Psoas muscle (tissue), 8 donors: Measurements from ENCODE around the gene EIF2S3. TPM values are rescaled to one million over a fixed set of nuclear protein-coding genes. Genes with fewer than 3 reads are reported as not detected.

ENCODE experiments used
- ATAC-seq, 4 donors: fragments of 200-7000 bp; cut with Tn5 transposase; one replicate each; pipeline ENCODE4 v1.9.1; 2020; ENCODE audit warnings: moderate library complexity in 3 of 4, mild to moderate bottlenecking in 2 of 4
- DNase-seq, 2 donors: peaks; one replicate each; pipeline ENCODE4 v3.0.0-alpha.2; 2020
- H3K27ac ChIP-seq: fragments of 200-600 bp; one replicate; pipeline ENCODE4 v1.8.0; 2022
- H3K27me3 ChIP-seq, 3 donors: fragments of 200-600 bp in 1 of 3; one replicate each; pipeline versions ENCODE4 v1.6.1 to v1.8.0; 2013 to 2022; ENCODE audit warnings: low read length in 2 of 3, mild to moderate bottlenecking in 2 of 3, moderate library complexity in 1 of 3; ENCODE audit not compliant: insufficient read depth in 3 of 3
- H3K36me3 ChIP-seq, 2 donors: fragments of 200-600 bp in 1 of 2; one replicate each; pipeline versions ENCODE4 v1.6.1 to v1.8.0; 2013 to 2022; ENCODE audit warnings: low read depth in 1 of 2, mild to moderate bottlenecking in 1 of 2, moderate library complexity in 1 of 2; ENCODE audit not compliant: insufficient read depth in 1 of 2
- H3K4me1 ChIP-seq: fragments of 200-600 bp; one replicate; pipeline ENCODE4 v1.8.0; 2022
- H3K4me3 ChIP-seq: fragments of 200-600 bp; one replicate; pipeline ENCODE4 v1.8.0; 2022; ENCODE audit warnings: mild to moderate bottlenecking
- H3K9me3 ChIP-seq: fragments of 200-600 bp; one replicate; pipeline ENCODE4 v1.8.0; 2022
- WGBS, 3 donors: extraction: QIAGEN DNeasy Blood & Tissue Kit; methylation state at CpG; one replicate each; pipeline versions ENCODE4 v1.1.6 to v1.1.7; 2013; 5-methylcytosine and 5-hydroxymethylcytosine counted together
- intact Hi-C, 2 donors: fragments of 100-400 bp; cut with DNase I; formaldehyde crosslinking; loops; one replicate each; pipeline versions ENCODE4 v1.11.0 to v1.14.2; 2022
- polyA plus RNA-seq, 3 donors: library from polyadenylated mRNA; stranded (reverse); fragments of 200-250 nt; gene quantifications; one replicate each; pipeline ENCODE4 v1.2.3, GENCODE V29; 2013
- total RNA-seq, 4 donors: library from RNA; stranded (reverse); fragmentation: NEBNext Ultra II Directional in 2 of 4; extraction: Animal tissue kit (Norgen Biotek cat#: 25700) in 2 of 4; gene quantifications; one replicate each; pipeline versions ENCODE4 v1.2.1 to v1.2.4, GENCODE V29; 2021 to 2023
- TF ChIP-seq, protein P1 (sequence below): fragments of 200-600 bp; IDR thresholded peaks from one replicate; pipeline ENCODE4 v1.8.0; 2022; ENCODE audit warnings: antibody characterized with exemption
- donor health status: healthy with polysubstance abuse.
- donor health status: DM: no; HTN: no; CAD: no; lungs with moderate emphysema.
- donor health status: Bipolar disorder and iron deficiency.
- donor health status: healthy.
- donor health status: DM: yes; HTN: yes; CAD: no.
- donor health status: DM: no; HTN: no; CAD: no.
- donor health status: DM: no; HTN: no; CAD: no.
- donor health status: DM: yes; HTN: yes; CAD: no.

The EIF2S3 gene
- total and polyA plus RNA-seq, 7 donors: 56.1 to 130 (median 96.6) TPM

GRCh38 chrX:24014388-24015018, 40.3 kb upstream of the EIF2S3 start:
- ATAC-seq: no peak
- H3K9me3 ChIP-seq: no peaks in the 10 kb centered on the region
- peaks cover 0 to 17% (median 0%) of the 10 kb centered on the region in 3 donors for H3K27me3 ChIP-seq
- H3K4me1 ChIP-seq: no peaks in the 10 kb centered on the region
- no peaks in the 10 kb centered on the region for H3K36me3 ChIP-seq
- H3K4me3 ChIP-seq: no peak overlapping the region
- H3K27ac ChIP-seq: no peak overlapping the region
- WGBS, 3 donors: 44 to 62% (median 45%) methylated on average over 5 of the region's 5 CpGs
- TF ChIP-seq, protein P1, sequence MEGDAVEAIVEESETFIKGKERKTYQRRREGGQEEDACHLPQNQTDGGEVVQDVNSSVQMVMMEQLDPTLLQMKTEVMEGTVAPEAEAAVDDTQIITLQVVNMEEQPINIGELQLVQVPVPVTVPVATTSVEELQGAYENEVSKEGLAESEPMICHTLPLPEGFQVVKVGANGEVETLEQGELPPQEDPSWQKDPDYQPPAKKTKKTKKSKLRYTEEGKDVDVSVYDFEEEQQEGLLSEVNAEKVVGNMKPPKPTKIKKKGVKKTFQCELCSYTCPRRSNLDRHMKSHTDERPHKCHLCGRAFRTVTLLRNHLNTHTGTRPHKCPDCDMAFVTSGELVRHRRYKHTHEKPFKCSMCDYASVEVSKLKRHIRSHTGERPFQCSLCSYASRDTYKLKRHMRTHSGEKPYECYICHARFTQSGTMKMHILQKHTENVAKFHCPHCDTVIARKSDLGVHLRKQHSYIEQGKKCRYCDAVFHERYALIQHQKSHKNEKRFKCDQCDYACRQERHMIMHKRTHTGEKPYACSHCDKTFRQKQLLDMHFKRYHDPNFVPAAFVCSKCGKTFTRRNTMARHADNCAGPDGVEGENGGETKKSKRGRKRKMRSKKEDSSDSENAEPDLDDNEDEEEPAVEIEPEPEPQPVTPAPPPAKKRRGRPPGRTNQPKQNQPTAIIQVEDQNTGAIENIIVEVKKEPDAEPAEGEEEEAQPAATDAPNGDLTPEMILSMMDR: no peak
- DNase-seq: no peak
- intact Hi-C loops: loop anchor here (10.0 kb wide), 2 partner anchors 90 to 230 kb away; partner anchors contain the start of gene SAT1 (in 1 of the 2)

GRCh38 chrX:24017674-24018073, 37.1 kb upstream of the EIF2S3 start:
- DNase-seq (no peak), ATAC-seq (no peak)
- Histone ChIP-seq H3K4me1 (no peaks in the 10 kb centered on the region), H3K4me3 (no peak overlapping the region), H3K27ac (no peak overlapping the region), H3K27me3 (peaks cover 0 to 14% (median 0%) of the 10 kb centered on the region in 3 donors), H3K9me3 (no peaks in the 10 kb centered on the region), H3K36me3 (no peaks in the 10 kb centered on the region)
- 86 to 98% (median 96%) methylated on average over 9 of the region's 9 CpGs for WGBS, 3 donors
- TF ChIP-seq, protein P1: no peak
- intact Hi-C loops: loop anchor here (10.0 kb wide), 2 partner anchors 93 to 233 kb away; partner anchors contain the start of gene SAT1 (in 1 of the 2)

DNA sequence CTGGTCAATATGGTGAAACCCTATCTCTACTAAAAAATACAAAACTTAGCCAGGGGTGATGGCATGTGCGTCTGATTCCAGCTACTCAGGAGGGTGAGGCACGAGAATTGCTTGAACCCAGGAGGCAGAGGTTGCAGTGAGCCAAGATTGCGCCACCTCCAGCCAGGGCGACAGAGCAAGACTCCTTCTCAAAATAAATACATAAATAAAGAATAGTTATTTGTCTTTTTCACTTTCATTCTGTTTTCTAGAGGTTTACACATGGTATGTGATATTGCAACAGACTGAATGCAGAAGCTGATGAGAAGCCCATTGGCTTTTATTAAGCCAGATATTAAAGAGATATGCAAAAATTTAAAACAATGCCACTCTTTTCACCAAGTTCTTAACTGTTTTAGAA, 35.9 kb upstream of the EIF2S3 start:
- intact Hi-C loops: loop anchor here (1.0 to 10.0 kb wide), 3 partner anchors 24 to 234 kb away; partner anchors contain the start of gene SAT1 (in 1 of the 2)
- no peaks in the 10 kb centered on the region for H3K36me3 ChIP-seq
- no peak for DNase-seq
- no peak overlapping the region for H3K27ac ChIP-seq
- H3K9me3 ChIP-seq: no peaks in the 10 kb centered on the region
- WGBS, 3 donors: 56 to 83% (median 66%) methylated on average over 4 of the region's 4 CpGs
- H3K4me3 ChIP-seq: no peak overlapping the region
- H3K4me1 ChIP-seq: no peaks in the 10 kb centered on the region
- TF ChIP-seq, protein P1: no peak
- no peak for ATAC-seq
- peaks cover 0 to 8% (median 0%) of the 10 kb centered on the region in 3 donors for H3K27me3 ChIP-seq

DNA sequence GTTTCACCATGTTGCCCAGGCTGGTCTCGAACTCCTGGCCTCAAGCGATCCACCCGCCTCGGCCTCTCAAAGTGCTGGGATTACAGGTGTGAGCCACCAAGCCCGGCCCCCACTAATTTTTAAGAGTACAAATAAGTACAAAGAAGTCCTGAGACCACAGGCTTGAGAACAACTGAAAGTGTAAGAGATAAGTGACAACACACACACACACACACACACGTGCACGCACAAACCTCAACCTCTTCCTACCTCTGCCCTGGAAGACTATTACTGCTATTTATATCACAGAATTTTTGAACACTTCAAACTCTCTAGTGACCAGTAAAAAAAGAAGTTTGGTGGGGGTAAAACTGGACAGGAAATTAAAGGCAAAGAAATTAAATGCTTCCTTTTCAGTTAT, 35.3 kb upstream of the EIF2S3 start:
- no peak overlapping the region for H3K27ac ChIP-seq

More for the DNA sequence above, 35.3 kb upstream of the EIF2S3 start:
- TF ChIP-seq, protein P1: no peak
- Histone ChIP-seq H3K36me3 (no peaks in the 10 kb centered on the region), H3K4me1 (no peaks in the 10 kb centered on the region), H3K9me3 (no peaks in the 10 kb centered on the region), H3K4me3 (no peak overlapping the region), H3K27me3 (peaks cover 0 to 8% (median 0%) of the 10 kb centered on the region in 3 donors)
- no peak for DNase-seq
- intact Hi-C loops: loop anchor here (1.0 to 10.0 kb wide), 3 partner anchors 24 to 235 kb away; partner anchors contain the start of gene SAT1 (in 1 of the 2)
- WGBS, 3 donors: 73 to 75% (median 75%) methylated on average over 7 of the region's 7 CpGs
- ATAC-seq: no peak
